A549 (cell line): Measurements from ENCODE around the gene NFIX. TPM values are rescaled to one million over a fixed set of nuclear protein-coding genes. Genes with fewer than 3 reads are reported as not detected.

Experiments
- ATAC-seq, 2 experiments: fragments of 200-7000 bp in 1 of 2; fragments of >200 bp in 1 of 2; cut with Nextera tagmentation in 1 of 2; cut with Tn5 transposase in 1 of 2; 3 replicates each; pipeline versions ENCODE4 v1.8.0 to v1.9.1; 2018 to 2020; ENCODE audit warnings: mild to moderate bottlenecking in 1 of 2, moderate library complexity in 1 of 2
- CTCF ChIA-PET: fragments of 300-600 bp; sonication (Branson Sonifier 250); formaldehyde crosslinking; extraction: SDS; loops from one replicate; lab custom pipeline; 2021; ENCODE audit warnings: antibody characterized with exemption, inconsistent platforms; lab: Yijun Ruan, JAX
- POLR2A ChIA-PET: fragments of 350-600 bp; formaldehyde crosslinking; extraction: SDS; loops from one replicate; lab custom pipeline; 2021; ENCODE audit warnings: antibody characterized with exemption, inconsistent platforms; lab: Yijun Ruan, JAX
- DNase-seq, 2 experiments: peaks; one replicate each; pipeline versions ENCODE4 v3.0.0 to v3.0.0-alpha.2; 2011 to 2016; ENCODE audit warnings: low read depth in 1 of 2, low spot score in 1 of 2
- FAIRE-seq: peaks from 2 replicates; lab custom pipeline; 2011; peaks lifted over from hg19 to GRCh38; lab: Jason Lieb, UNC
- H3K27ac ChIP-seq, 2 experiments: fragments of >200 bp; sonication (Bioruptor Twin); formaldehyde crosslinking; 3 replicates each; pipeline ENCODE4 v1.5.1; 2016 to 2017
- H3K4me1 ChIP-seq: fragments of >200 bp; sonication (Bioruptor Twin); formaldehyde crosslinking; 3 replicates; pipeline ENCODE4 v1.6.1; 2016
- H3K4me2 ChIP-seq: fragments of >200 bp; sonication (Bioruptor Twin); formaldehyde crosslinking; 3 replicates; pipeline ENCODE4 v1.6.1; 2016
- H3K4me3 ChIP-seq: fragments of >200 bp; sonication (Bioruptor Twin); formaldehyde crosslinking; 3 replicates; pipeline ENCODE4 v1.5.1; 2016
- H3K9me3 ChIP-seq: fragments of >200 bp; sonication (Bioruptor Twin); formaldehyde crosslinking; 3 replicates; pipeline ENCODE4 v1.6.1; 2016
- CEBPB ChIP-seq, 2 experiments: fragments of >200 bp in 1 of 2; sonication (Bioruptor Twin) in 1 of 2; formaldehyde crosslinking in 1 of 2; IDR thresholded peaks; 2 replicates each; pipeline ENCODE4 v1.6.1; 2012 to 2016
- CHD2 ChIP-seq: fragments of 150-350 bp; IDR thresholded peaks from 2 replicates; pipeline ENCODE4 v1.6.1; 2014; ENCODE audit warnings: low read length; ENCODE audit not compliant: partially characterized antibody
- FOSB ChIP-seq: fragments of 250-450 bp; sonication (Bioruptor Pico); IDR thresholded peaks from 2 replicates; pipeline ENCODE4 v1.5.0; 2020; ENCODE audit warnings: mild to moderate bottlenecking, moderate library complexity
- FOSL2 ChIP-seq, 2 experiments: fragments of 450-650 bp in 1 of 2; fragments of >200 bp in 1 of 2; sonication (Bioruptor Twin) in 1 of 2; formaldehyde crosslinking; IDR thresholded peaks; 2 replicates each; pipeline versions ENCODE4 v1.5.0 to v1.6.1; 2016 to 2020; ENCODE audit warnings: mild to moderate bottlenecking in 1 of 2, moderate library complexity in 1 of 2
- HOXB5 ChIP-seq: fragments of 250-450 bp; sonication (Bioruptor Pico); IDR thresholded peaks from 2 replicates; pipeline ENCODE4 v1.5.0; 2020; ENCODE audit warnings: mild to moderate bottlenecking, moderate library complexity
- JUNB ChIP-seq: fragments of >200 bp; sonication (Bioruptor Twin); formaldehyde crosslinking; IDR thresholded peaks from 2 replicates; pipeline ENCODE4 v1.6.1; 2016
- KDM5A ChIP-seq: fragments of 200-600 bp; sonication (generic); IDR thresholded peaks from 2 replicates; pipeline ENCODE4 v1.6.1; 2016; ENCODE audit warnings: antibody characterized with exemption, mild to moderate bottlenecking
- MAFK ChIP-seq: fragments of 450-650 bp; IDR thresholded peaks from 2 replicates; pipeline ENCODE4 v1.6.1; 2014; ENCODE audit not compliant: partially characterized antibody
- MAZ ChIP-seq: fragments of 150-350 bp; IDR thresholded peaks from 2 replicates; pipeline ENCODE4 v1.6.1; 2014; ENCODE audit warnings: antibody characterized with exemption, low read depth, low read length, borderline replicate concordance
- MYC ChIP-seq: IDR thresholded peaks from 2 replicates; pipeline ENCODE4 v1.6.1; 2012; ENCODE audit warnings: mild to moderate bottlenecking, inconsistent platforms, low read length, improper control_type of control experiment, borderline replicate concordance
- NR3C1 ChIP-seq: fragments of >200 bp; sonication (Bioruptor Twin); formaldehyde crosslinking; IDR thresholded peaks from 3 replicates; pipeline ENCODE4 v1.6.1; 2017
- PHF8 ChIP-seq: fragments of 200-600 bp; sonication (generic); IDR thresholded peaks from 2 replicates; pipeline ENCODE4 v1.6.1; 2016; ENCODE audit warnings: low read depth, mild to moderate bottlenecking, antibody characterized with exemption, moderate library complexity, borderline replicate concordance
- POLR2AphosphoS2 ChIP-seq: conservative IDR thresholded peaks from 2 replicates; pipeline ENCODE4 v1.6.1; 2012; ENCODE audit warnings: low read length, improper control_type of control experiment, inconsistent platforms
- RAD21 ChIP-seq, 2 experiments: fragments of >200 bp in 1 of 2; sonication (Bioruptor Twin) in 1 of 2; formaldehyde crosslinking in 1 of 2; IDR thresholded peaks in 1 of 2; conservative IDR thresholded peaks in 1 of 2; 2 replicates in 1 of 2; 3 replicates in 1 of 2; pipeline ENCODE4 v1.6.1; 2012 to 2018; ENCODE audit warnings: inconsistent platforms in 1 of 2
- SMC3 ChIP-seq: fragments of >200 bp; sonication (Bioruptor Twin); formaldehyde crosslinking; IDR thresholded peaks from 3 replicates; pipeline ENCODE4 v1.6.1; 2018; ENCODE audit warnings: inconsistent platforms
- SREBF2 ChIP-seq: fragments of 450-650 bp; IDR thresholded peaks from 2 replicates; pipeline ENCODE4 v1.6.1; 2014; ENCODE audit warnings: mild to moderate bottlenecking, moderate library complexity
- TFCP2L1 ChIP-seq: fragments of 250-450 bp; sonication (Bioruptor Pico); IDR thresholded peaks from 2 replicates; pipeline ENCODE4 v1.5.0; 2021; ENCODE audit warnings: mild to moderate bottlenecking
- ZC3H11A ChIP-seq: fragments of 450-650 bp; IDR thresholded peaks from 2 replicates; pipeline ENCODE4 v1.6.1; 2014; ENCODE audit warnings: antibody characterized with exemption, mild to moderate bottlenecking
- ZFP36 ChIP-seq: fragments of 450-650 bp; IDR thresholded peaks from 2 replicates; pipeline ENCODE4 v1.6.1; 2014; ENCODE audit warnings: borderline replicate concordance; ENCODE audit not compliant: partially characterized antibody
- WGBS: methylation state at CpG from one replicate; pipeline ENCODE4 v1.1.6; 2017; ENCODE audit errors: missing lambda C conversion rate; 5-methylcytosine and 5-hydroxymethylcytosine counted together
- polyA plus RNA-seq, 4 experiments: library from polyadenylated mRNA; depleted of rRNA in 3 of 4; stranded (reverse); fragments of >200 nt; fragmentation: RNase III in 1 of 4; extraction: RNeasy Plus Mini Kit Qiagen cat#74134 plus additional on column Dnase treatment in 1 of 4; gene quantifications; 2 replicates in 3 of 4; 3 replicates in 1 of 4; pipeline ENCODE4 v1.2.3, GENCODE V29; 2011 to 2017
- TF ChIP-seq, protein P1 (sequence below): IDR thresholded peaks from 2 replicates; pipeline ENCODE4 v1.6.1; 2012
- TF ChIP-seq, protein P2 (sequence below): IDR thresholded peaks from 2 replicates; pipeline ENCODE4 v1.6.1; 2012
- TF ChIP-seq, protein P3 (sequence below): fragments of >200 bp; sonication (Bioruptor Twin); formaldehyde crosslinking; IDR thresholded peaks from 3 replicates; pipeline ENCODE4 v1.6.1; 2016
- TF ChIP-seq, protein P4 (sequence below): fragments of >200 bp; sonication (Bioruptor Twin); formaldehyde crosslinking; IDR thresholded peaks from 2 replicates; pipeline ENCODE4 v1.6.1; 2016
- TF ChIP-seq, protein P5 (sequence below): fragments of 150-350 bp; IDR thresholded peaks from 2 replicates; pipeline ENCODE4 v1.6.1; 2014; ENCODE audit warnings: low read depth, mild to moderate bottlenecking, low read length

The NFIX gene
- polyA plus RNA-seq, 2 of the 4 experiments (the other 2 are of a cell fraction): 0.52 to 3.0 TPM

DNA sequence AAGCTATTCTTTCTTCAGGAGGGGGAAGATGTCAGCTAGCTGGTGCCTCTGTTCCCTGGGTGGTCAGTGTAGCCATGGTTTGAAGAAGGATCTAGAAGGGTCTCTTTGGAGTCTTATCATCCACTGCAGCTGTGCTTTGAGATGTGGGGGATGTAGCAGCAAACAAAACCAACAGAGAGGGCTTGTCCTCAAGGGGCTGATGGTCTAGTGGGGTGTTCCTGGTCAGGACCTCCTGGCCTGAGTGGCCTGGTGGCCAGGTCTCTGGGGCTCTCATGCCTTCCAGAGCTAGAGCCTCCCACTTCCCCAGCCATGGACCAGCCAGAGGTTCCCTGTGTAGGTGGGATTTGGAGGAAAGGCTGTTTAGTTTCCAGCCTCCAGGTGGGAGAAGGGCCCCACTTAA, 67.0 kb downstream of the NFIX start:
- DNase-seq: no peak
- Histone ChIP-seq H3K4me1 (peaks cover 11% of the 10 kb centered on the region; the same call in 2 of the 3 replicates), H3K4me2 (no peak overlapping the region), H3K4me3 (no peak overlapping the region), H3K27ac (no peak overlapping the region)
- CTCF ChIA-PET: interaction anchor here (0.9 to 9.6 kb wide), 21 partner anchors 9 to 97 kb away, joined by 3 to 127 read pairs (median 14); no protein-coding TSS in a partner anchor
- FAIRE-seq: no peak
- ATAC-seq: no peak
- POLR2A ChIA-PET: no interaction called here
- TF ChIP-seq, protein P1, sequence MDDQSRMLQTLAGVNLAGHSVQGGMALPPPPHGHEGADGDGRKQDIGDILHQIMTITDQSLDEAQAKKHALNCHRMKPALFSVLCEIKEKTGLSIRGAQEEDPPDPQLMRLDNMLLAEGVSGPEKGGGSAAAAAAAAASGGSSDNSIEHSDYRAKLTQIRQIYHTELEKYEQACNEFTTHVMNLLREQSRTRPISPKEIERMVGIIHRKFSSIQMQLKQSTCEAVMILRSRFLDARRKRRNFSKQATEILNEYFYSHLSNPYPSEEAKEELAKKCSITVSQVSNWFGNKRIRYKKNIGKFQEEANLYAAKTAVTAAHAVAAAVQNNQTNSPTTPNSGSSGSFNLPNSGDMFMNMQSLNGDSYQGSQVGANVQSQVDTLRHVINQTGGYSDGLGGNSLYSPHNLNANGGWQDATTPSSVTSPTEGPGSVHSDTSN: no peak
- TF ChIP-seq TFCP2L1 (CRISPR knock-in tag): no peak
- no peak for TF ChIP-seq CHD2
- TF ChIP-seq, protein P2, sequence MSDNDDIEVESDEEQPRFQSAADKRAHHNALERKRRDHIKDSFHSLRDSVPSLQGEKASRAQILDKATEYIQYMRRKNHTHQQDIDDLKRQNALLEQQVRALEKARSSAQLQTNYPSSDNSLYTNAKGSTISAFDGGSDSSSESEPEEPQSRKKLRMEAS: no peak
- no peak for TF ChIP-seq PHF8
- no peak for TF ChIP-seq SREBF2
- TF ChIP-seq MAZ: no peak
- TF ChIP-seq, protein P3, sequence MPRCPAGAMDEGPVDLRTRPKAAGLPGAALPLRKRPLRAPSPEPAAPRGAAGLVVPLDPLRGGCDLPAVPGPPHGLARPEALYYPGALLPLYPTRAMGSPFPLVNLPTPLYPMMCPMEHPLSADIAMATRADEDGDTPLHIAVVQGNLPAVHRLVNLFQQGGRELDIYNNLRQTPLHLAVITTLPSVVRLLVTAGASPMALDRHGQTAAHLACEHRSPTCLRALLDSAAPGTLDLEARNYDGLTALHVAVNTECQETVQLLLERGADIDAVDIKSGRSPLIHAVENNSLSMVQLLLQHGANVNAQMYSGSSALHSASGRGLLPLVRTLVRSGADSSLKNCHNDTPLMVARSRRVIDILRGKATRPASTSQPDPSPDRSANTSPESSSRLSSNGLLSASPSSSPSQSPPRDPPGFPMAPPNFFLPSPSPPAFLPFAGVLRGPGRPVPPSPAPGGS: no peak
- TF ChIP-seq HOXB5: no peak
- TF ChIP-seq CEBPB (IDR thresholded peaks at IDR 0.05): no peak
- no peak for TF ChIP-seq FOSB (CRISPR knock-in tag)
- TF ChIP-seq KDM5A: no peak
- TF ChIP-seq NR3C1: no peak
- TF ChIP-seq MYC: no peak
- TF ChIP-seq RAD21 (conservative IDR thresholded peaks at IDR 0.05 in 1 of 2, IDR thresholded peaks at IDR 0.05 in 1 of 2): no peak
- TF ChIP-seq POLR2AphosphoS2: no peak
- TF ChIP-seq, protein P4, sequence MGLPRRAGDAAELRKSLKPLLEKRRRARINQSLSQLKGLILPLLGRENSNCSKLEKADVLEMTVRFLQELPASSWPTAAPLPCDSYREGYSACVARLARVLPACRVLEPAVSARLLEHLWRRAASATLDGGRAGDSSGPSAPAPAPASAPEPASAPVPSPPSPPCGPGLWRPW: no peak
- no peak for TF ChIP-seq ZFP36
- no peak for TF ChIP-seq FOSL2 (IDR thresholded peaks at IDR 0.05)
- no peak for TF ChIP-seq FOSL2 (CRISPR knock-in tag; IDR thresholded peaks at IDR 0.05)
- TF ChIP-seq JUNB: no peak
- TF ChIP-seq, all 56 proteins: peak for 0
- H3K9me3 ChIP-seq: no peaks in the 10 kb centered on the region

DNA sequence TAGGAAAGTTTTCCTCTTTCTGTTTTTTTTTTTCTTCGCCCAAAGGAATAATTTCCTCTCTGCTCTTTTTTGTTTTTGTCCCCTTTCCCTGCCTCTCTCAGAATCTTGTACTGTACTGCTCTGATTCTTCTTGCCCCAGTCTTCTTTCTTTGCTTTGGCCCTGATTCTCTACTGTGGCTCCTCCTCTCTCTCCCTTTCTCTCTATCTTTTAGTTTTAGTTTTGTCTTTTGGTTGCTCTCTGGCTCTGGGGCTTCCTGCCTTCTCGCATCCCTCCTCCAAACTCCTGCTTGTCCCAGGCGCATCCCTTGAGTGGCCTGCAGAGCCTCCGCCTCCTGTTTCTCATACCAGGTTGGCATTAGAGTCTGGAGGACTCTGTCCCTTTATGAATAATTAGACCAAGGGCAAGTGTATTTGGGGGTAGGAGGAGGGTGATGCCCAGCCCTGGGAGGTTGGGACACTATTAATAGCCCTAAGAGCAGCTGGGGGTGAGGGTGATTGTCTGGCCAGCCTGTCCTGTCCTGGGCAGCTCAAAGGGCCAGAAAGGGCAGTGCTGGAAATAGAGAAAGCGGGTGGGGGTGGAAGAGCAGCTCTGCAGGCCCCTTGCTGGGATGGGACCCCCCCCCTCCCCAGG, 68.3 kb downstream of the NFIX start:
- CTCF ChIA-PET: interaction anchor here (0.6 to 9.6 kb wide), 9 partner anchors 18 to 131 kb away, joined by 6 to 127 read pairs (median 28); no protein-coding TSS in a partner anchor
- FAIRE-seq: no peak
- no peaks in the 10 kb centered on the region for H3K9me3 ChIP-seq
- ATAC-seq: no peak
- no peak overlapping the region for H3K27ac ChIP-seq
- WGBS: 87% methylated on average over 4 of the region's 5 CpGs
- no peak for DNase-seq
- H3K4me2 ChIP-seq: no peak overlapping the region
- TF ChIP-seq ZFP36 (no peak), CHD2 (no peak), SMC3 (no peak), RAD21 (conservative IDR thresholded peaks at IDR 0.05 in 1 of 2, IDR thresholded peaks at IDR 0.05 in 1 of 2) (no peak), MAZ (no peak), MAFK (no peak), ZC3H11A (no peak), JUNB (no peak)
- TF ChIP-seq, protein P5, sequence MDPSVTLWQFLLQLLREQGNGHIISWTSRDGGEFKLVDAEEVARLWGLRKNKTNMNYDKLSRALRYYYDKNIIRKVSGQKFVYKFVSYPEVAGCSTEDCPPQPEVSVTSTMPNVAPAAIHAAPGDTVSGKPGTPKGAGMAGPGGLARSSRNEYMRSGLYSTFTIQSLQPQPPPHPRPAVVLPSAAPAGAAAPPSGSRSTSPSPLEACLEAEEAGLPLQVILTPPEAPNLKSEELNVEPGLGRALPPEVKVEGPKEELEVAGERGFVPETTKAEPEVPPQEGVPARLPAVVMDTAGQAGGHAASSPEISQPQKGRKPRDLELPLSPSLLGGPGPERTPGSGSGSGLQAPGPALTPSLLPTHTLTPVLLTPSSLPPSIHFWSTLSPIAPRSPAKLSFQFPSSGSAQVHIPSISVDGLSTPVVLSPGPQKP: no peak
- TF ChIP-seq, protein P3: no peak
- TF ChIP-seq, protein P1: no peak
- TF ChIP-seq, all 56 proteins: peak for 0
- Histone ChIP-seq H3K4me1 (peaks cover 11% of the 10 kb centered on the region; the same call in 2 of the 3 replicates), H3K4me3 (no peak overlapping the region)
- POLR2A ChIA-PET: no interaction called here
